Adrenal gland (tissue), 5 donors: ENCODE measurements around the gene IGFBP5.

ENCODE experiments used
- CTCF ChIP-seq, 6 experiments: fragments of 450-650 bp in 4 of 6; fragments of 200-600 bp in 2 of 6; sonication (generic) in 1 of 6; IDR thresholded peaks; 1 replicate in 5 of 6; 2 replicates in 1 of 6; pipeline versions ENCODE4 v1.5.1 to v1.8.0; 2016 to 2021; ENCODE audit warnings: antibody characterized with exemption in 6 of 6, mild to moderate bottlenecking in 2 of 6, moderate library complexity in 1 of 6
- POLR2A ChIP-seq, 2 donors: fragments of 450-650 bp; IDR thresholded peaks; one replicate each; pipeline ENCODE4 v1.6.1; 2017; ENCODE audit warnings: antibody characterized with exemption in 2 of 2, mild to moderate bottlenecking in 2 of 2, moderate library complexity in 1 of 2
- donor health status: DM: no; HTN: no; CAD: no.

DNA sequence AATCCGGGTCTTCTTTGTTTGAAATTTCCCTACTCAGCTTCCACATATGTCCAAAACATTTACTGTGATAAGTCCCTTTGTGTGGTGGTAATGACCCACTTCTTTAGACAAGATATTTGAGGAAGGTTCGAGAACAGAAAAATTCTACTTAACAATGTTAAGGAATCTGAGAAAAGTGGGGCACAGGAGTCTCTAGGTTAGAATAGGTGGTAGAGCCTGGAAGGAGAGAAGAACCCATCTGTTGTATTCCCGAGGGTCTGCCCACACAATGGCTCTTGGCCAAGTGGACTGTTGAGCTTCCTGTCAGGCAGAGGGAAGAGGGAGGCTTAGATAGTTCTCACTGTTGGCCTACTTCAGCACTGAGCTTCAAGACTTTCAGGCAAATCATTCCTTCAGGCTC lies 57.9 kb downstream of the IGFBP5 start:
- TF ChIP-seq CTCF (IDR thresholded peaks at IDR 0.05) (no peak), POLR2A (IDR thresholded peaks at IDR 0.05) (no peak)
